ENCODE results near the gene GARIN1A. TPM values are rescaled to one million over a fixed set of nuclear protein-coding genes. Genes with fewer than 3 reads are reported as not detected.
"Not testable (repeated sequence)": the region's sequence is repeated elsewhere in the genome, so short reads cannot be mapped to it uniquely, and the experiment has no call there.

The GARIN1A gene
- total RNA-seq, 4 donors from 2014 or later: 0.25 to 1.5 (median 1.3) TPM

DNA sequence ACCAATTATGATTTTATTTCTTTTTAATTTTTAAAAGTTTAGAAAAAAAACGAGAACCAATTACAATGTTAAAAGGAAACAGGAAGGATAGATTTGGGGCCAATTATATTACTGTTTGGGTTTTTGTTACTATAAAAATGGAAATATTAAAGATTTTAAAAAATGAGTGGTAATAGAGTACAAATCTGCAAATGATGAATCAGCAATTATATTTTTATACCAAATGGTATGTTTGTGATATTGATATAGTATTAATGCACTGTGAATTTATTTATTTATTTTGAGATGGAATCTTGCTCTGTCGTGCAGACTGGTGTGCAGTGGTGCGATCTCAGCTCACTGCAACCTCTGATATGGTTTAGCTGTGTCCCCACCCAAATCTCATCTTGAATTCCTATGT lies 11.5 kb upstream of the GARIN1A start:
- Histone ChIP-seq H3K27ac (no peak overlapping the region), H3K36me3 (no peaks in the 10 kb centered on the region), H3K4me1 (no peaks in the 10 kb centered on the region), H3K27me3 (no peaks in the 10 kb centered on the region), H3K4me3 (no peak overlapping the region), H3K9me3 (peaks cover 0 to 15% (median 0%) of the 10 kb centered on the region in 3 donors)
- no peak for ATAC-seq
- TF ChIP-seq POLR2AphosphoS5 (IDR thresholded peaks at IDR 0.05) (no peak), EP300 (IDR thresholded peaks at IDR 0.05) (no peak), POLR2A (IDR thresholded peaks at IDR 0.05) (no peak)
- TF ChIP-seq, protein P1, sequence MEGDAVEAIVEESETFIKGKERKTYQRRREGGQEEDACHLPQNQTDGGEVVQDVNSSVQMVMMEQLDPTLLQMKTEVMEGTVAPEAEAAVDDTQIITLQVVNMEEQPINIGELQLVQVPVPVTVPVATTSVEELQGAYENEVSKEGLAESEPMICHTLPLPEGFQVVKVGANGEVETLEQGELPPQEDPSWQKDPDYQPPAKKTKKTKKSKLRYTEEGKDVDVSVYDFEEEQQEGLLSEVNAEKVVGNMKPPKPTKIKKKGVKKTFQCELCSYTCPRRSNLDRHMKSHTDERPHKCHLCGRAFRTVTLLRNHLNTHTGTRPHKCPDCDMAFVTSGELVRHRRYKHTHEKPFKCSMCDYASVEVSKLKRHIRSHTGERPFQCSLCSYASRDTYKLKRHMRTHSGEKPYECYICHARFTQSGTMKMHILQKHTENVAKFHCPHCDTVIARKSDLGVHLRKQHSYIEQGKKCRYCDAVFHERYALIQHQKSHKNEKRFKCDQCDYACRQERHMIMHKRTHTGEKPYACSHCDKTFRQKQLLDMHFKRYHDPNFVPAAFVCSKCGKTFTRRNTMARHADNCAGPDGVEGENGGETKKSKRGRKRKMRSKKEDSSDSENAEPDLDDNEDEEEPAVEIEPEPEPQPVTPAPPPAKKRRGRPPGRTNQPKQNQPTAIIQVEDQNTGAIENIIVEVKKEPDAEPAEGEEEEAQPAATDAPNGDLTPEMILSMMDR (IDR thresholded peaks at IDR 0.05): no peak
- 90 to 99% methylated on average over 3 of the region's 3 CpGs for WGBS, 2 donors (ENCODE audit: low coverage in 1 of 2)

DNA sequence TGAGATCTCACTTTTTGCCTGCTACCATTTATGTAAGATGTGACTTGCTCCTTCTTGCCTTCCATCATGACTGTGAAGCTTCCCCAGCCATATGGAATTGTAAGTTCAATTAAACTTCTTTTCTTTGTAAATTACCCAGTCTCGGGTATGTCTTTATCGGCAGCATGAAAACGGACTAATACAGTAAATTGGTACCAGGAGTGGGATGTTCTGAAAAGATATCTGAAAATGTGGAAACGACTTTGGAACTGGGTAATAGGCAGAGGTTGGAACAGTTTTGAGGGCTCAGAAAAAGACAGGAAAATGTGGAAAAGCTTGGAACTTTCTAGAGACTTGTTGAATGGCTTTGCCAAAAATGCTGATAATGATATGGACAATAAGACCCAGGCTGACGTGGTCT lies 10.6 kb upstream of the GARIN1A start:
- WGBS, 2 donors (ENCODE audit: low coverage in 1 of 2): 87 to 100% methylated on average over 2 to 5 of the region's 5 CpGs
- H3K4me3 ChIP-seq: no peak overlapping the region

DNA sequence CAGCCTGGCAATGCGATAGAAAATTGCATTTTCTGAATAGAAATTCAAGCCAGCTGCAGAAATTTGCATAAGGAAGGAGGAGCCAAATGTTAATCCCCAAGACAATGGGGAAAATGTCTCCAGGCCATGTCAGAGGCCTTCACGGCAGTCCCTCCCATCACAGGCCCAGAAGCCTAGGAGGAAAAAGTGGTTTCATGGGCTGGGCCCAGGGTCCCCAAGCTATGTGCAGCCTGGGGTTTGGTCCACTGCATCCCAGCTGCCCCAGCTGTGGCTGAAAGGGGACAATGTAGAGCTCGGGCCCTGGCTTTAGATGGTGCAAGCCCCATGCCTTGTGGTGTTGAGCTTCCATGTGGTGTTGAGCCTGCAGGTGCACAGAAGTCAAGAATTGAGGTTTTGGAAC lies 10.0 kb upstream of the GARIN1A start:
- no peak for ATAC-seq
- Histone ChIP-seq H3K36me3 (no peaks in the 10 kb centered on the region), H3K4me1 (no peaks in the 10 kb centered on the region), H3K27ac (no peak overlapping the region), H3K27me3 (no peaks in the 10 kb centered on the region), H3K4me3 (no peak overlapping the region), H3K9me3 (peaks cover 0 to 15% (median 0%) of the 10 kb centered on the region in 3 donors)
- no peak for TF ChIP-seq POLR2A (IDR thresholded peaks at IDR 0.05)
- TF ChIP-seq, protein P1 (IDR thresholded peaks at IDR 0.05): no peak
- TF ChIP-seq POLR2AphosphoS5 (IDR thresholded peaks at IDR 0.05): no peak
- no peak for TF ChIP-seq EP300 (IDR thresholded peaks at IDR 0.05)
- 84 to 100% methylated on average over 1 to 2 of the region's 3 CpGs for WGBS, 2 donors (ENCODE audit: low coverage in 1 of 2)

More for the DNA sequence above, 10.6 kb upstream of the GARIN1A start:
- ATAC-seq: no peak
- TF ChIP-seq EP300 (IDR thresholded peaks at IDR 0.05): no peak
- TF ChIP-seq POLR2AphosphoS5 (IDR thresholded peaks at IDR 0.05): no peak
- no peak for TF ChIP-seq POLR2A (IDR thresholded peaks at IDR 0.05)
- TF ChIP-seq, protein P1 (IDR thresholded peaks at IDR 0.05): no peak
- Histone ChIP-seq H3K27ac (no peak overlapping the region), H3K9me3 (peaks cover 0 to 15% (median 0%) of the 10 kb centered on the region in 3 donors), H3K36me3 (no peaks in the 10 kb centered on the region), H3K4me1 (no peaks in the 10 kb centered on the region), H3K27me3 (no peaks in the 10 kb centered on the region)

DNA sequence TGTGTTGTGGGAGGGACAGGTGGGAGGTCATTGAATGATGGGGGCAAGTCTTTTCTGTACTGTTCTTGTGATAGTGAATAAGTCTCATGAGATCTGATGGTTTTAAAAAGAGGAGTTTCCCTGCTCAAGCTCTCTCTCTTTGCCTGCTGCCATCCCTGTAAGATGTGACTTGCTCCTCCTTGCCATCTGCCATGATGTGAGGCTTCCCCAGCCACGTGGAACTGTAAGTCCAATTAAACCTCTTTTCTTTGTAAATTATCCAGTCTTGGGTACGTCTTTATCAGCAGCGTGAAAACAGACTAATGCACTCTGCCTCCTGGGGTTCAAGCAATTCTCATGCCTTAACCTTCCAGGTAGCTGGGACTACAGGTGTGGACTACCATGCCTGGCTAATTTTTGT lies 8.9 kb upstream of the GARIN1A start:
- H3K27me3 ChIP-seq, H3K4me3 ChIP-seq, ATAC-seq, H3K4me1 ChIP-seq, H3K36me3 ChIP-seq, H3K27ac ChIP-seq: not testable (repeated sequence)
- H3K9me3 ChIP-seq: peaks cover 0 to 15% (median 0%) of the 10 kb centered on the region in 3 donors
- WGBS, 2 donors (ENCODE audit: low coverage in 1 of 2): 69 to 82% methylated on average over 2 to 3 of the region's 3 CpGs

DNA sequence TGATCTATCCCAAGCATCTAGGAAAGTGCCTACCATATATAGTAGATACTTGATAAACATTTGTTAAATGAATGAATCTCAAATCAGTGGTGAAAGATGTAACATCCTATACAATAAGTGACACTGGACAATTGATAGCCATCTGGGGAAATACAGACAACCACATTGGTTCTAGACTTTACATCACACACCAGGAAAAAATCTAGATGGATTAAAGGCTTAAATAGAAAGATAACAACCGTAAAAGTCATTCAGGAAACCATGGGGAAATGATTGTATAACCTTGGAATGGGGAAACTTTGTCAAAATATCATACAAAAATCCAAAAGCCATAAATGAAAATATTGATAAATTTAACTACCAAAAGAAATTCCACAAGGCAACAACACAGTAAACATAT lies 7.0 kb upstream of the GARIN1A start:
- WGBS, 2 donors (ENCODE audit: low coverage in 1 of 2): 25 to 90% methylated on average over 1 of the region's 1 CpG
- H3K27me3 ChIP-seq: no peaks in the 10 kb centered on the region
- TF ChIP-seq POLR2AphosphoS5 (IDR thresholded peaks at IDR 0.05) (no peak), EP300 (IDR thresholded peaks at IDR 0.05) (no peak), POLR2A (IDR thresholded peaks at IDR 0.05) (no peak)
- TF ChIP-seq, protein P1 (IDR thresholded peaks at IDR 0.05): no peak

More for the DNA sequence above, 7.0 kb upstream of the GARIN1A start:
- no peaks in the 10 kb centered on the region for H3K36me3 ChIP-seq
- no peak overlapping the region for H3K27ac ChIP-seq
- peaks cover 0 to 15% (median 0%) of the 10 kb centered on the region in 3 donors for H3K9me3 ChIP-seq
- no peaks in the 10 kb centered on the region for H3K4me1 ChIP-seq
- H3K4me3 ChIP-seq: no peak overlapping the region
- no peak for ATAC-seq
